HepG2 (cell line): ENCODE results near the gene EDAR. TPM values are rescaled to one million over a fixed set of nuclear protein-coding genes. Genes with fewer than 3 reads are reported as not detected.
A peak's percentile ranks its signal among the peaks of the same experiment; 100 is the strongest.

ENCODE experiments used
- ADNP ChIP-seq: sonication (generic); formaldehyde crosslinking; IDR thresholded peaks from 2 replicates; pipeline ENCODE4 v1.4.0; 2020; ENCODE audit warnings: missing genetic modification reagents
- HDAC2 ChIP-seq: sonication (generic); formaldehyde crosslinking; IDR thresholded peaks from 2 replicates; pipeline ENCODE4 v1.4.0; 2020; ENCODE audit warnings: missing genetic modification reagents
- KLF6 ChIP-seq: IDR thresholded peaks from 2 replicates; pipeline ENCODE4 v1.8.0; 2016; ENCODE audit warnings: missing biosample characterization, missing genetic modification reagents
- PHF20 ChIP-seq: sonication (generic); formaldehyde crosslinking; IDR thresholded peaks from 2 replicates; pipeline ENCODE4 v1.5.0; 2020; ENCODE audit warnings: mild to moderate bottlenecking, missing genetic modification reagents
- RXRA ChIP-seq: sonication (generic); formaldehyde crosslinking; IDR thresholded peaks from 2 replicates; pipeline ENCODE4 v1.5.1; 2020; ENCODE audit warnings: missing genetic modification reagents
- SALL1 ChIP-seq: sonication (generic); formaldehyde crosslinking; IDR thresholded peaks from 2 replicates; pipeline ENCODE4 v1.8.0; 2022; ENCODE audit warnings: mild to moderate bottlenecking, missing genetic modification reagents
- U2AF1 ChIP-seq: fragments of 200-400 bp; formaldehyde crosslinking; optimal IDR thresholded peaks from 2 replicates; pipeline ENCODE3; 2017; ENCODE audit warnings: mild to moderate bottlenecking, low read depth, low read length
- U2AF2 ChIP-seq: fragments of 200-400 bp; formaldehyde crosslinking; IDR thresholded peaks from 2 replicates; pipeline ENCODE4 v1.6.1; 2017; ENCODE audit warnings: low read depth, mild to moderate bottlenecking, low read length
- ZFX ChIP-seq: sonication (generic); formaldehyde crosslinking; IDR thresholded peaks from 2 replicates; pipeline ENCODE4 v1.4.0; 2020; ENCODE audit warnings: mild to moderate bottlenecking, low read depth, missing genetic modification reagents, moderate library complexity
- ZNF235 ChIP-seq: sonication (generic); formaldehyde crosslinking; IDR thresholded peaks from 2 replicates; pipeline ENCODE4 v1.8.1; 2023; ENCODE audit warnings: mild to moderate bottlenecking, missing genetic modification reagents, borderline replicate concordance
- ZNF274 ChIP-seq: sonication (generic); formaldehyde crosslinking; IDR thresholded peaks from 2 replicates; pipeline ENCODE4 v1.5.1; 2020; ENCODE audit warnings: mild to moderate bottlenecking, missing genetic modification reagents
- ZNF33B ChIP-seq: sonication (generic); formaldehyde crosslinking; IDR thresholded peaks from 2 replicates; pipeline ENCODE4 v1.5.1; 2020; ENCODE audit warnings: mild to moderate bottlenecking, missing genetic modification reagents
- polyA plus RNA-seq, 8 experiments: library from polyadenylated mRNA; depleted of rRNA in 3 of 8; stranded (reverse) in 7 of 8; unstranded in 1 of 8; fragments of >200 nt; fragmentation: Illumina TruSeq in 4 of 8; extraction: Trizol in 4 of 8; gene quantifications; 2 replicates each; pipeline versions ENCODE4 v1.2.1 to v1.2.3, GENCODE V29; 2011 to 2016; ENCODE audit warnings: low read depth in 4 of 8, missing spikeins in 1 of 8, mixed read lengths in 1 of 8; ENCODE audit not compliant: insufficient read depth in 1 of 8
- total RNA-seq, 5 experiments: library from RNA; depleted of rRNA; stranded (reverse); fragments of >200 nt; fragmentation: Illumina TruSeq; extraction: Trizol; gene quantifications; 2 replicates each; pipeline ENCODE4 v1.2.3, GENCODE V29; 2016; ENCODE audit warnings: low read depth in 1 of 5
- TF ChIP-seq, protein P1 (sequence below): fragments of 450-650 bp; IDR thresholded peaks from 2 replicates; pipeline ENCODE4 v1.6.1; 2016
- TF ChIP-seq, protein P2 (sequence below): sonication (generic); formaldehyde crosslinking; IDR thresholded peaks from 2 replicates; pipeline ENCODE4 v1.8.1; 2022; ENCODE audit warnings: low read depth, mild to moderate bottlenecking, missing genetic modification reagents
- TF ChIP-seq, protein P3 (sequence below): sonication (generic); formaldehyde crosslinking; IDR thresholded peaks from 2 replicates; pipeline ENCODE4 v1.4.0; 2020; ENCODE audit warnings: missing genetic modification reagents, borderline replicate concordance
- TF ChIP-seq, protein P4 (sequence below): sonication (generic); formaldehyde crosslinking; IDR thresholded peaks from 2 replicates; pipeline ENCODE4 v1.4.0; 2020; ENCODE audit warnings: missing genetic modification reagents

Gene EDAR
- total and polyA plus RNA-seq, 2 of the 13 experiments (the other 11 are each of a cell fraction or from before 2014, with no cell fraction given), result not detected

DNA sequence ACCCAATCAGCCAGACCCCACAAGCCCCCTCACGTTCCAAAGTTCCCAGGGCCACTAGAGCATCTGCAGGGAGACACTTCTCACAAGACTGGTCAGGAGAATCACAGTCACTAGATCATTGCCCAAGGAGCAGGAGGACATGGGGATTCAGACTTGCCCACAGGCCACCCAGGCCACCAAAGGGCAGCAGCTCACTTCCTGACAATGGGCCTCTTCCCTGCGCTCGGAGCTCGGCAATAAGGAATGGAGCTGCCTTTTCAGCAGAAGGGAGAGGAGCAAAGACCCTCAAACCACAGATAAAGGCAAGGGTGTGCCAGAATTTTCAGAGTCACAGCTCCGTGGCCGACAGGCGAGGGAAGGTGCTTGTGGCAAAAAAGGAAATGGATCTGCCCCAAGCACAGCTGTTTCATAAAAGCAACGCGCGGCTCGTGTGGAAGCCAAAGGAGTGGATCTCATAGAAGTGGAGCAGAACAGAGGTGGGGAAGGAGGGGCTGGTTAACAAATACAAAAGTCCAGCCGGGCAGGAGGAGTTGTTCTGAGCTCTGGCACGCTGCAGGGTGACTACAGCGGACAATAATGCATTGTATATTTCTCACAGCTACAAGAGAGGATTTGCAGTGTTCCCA lies 72.1 kb downstream of the EDAR start (continued):
- TF ChIP-seq, protein P1, sequence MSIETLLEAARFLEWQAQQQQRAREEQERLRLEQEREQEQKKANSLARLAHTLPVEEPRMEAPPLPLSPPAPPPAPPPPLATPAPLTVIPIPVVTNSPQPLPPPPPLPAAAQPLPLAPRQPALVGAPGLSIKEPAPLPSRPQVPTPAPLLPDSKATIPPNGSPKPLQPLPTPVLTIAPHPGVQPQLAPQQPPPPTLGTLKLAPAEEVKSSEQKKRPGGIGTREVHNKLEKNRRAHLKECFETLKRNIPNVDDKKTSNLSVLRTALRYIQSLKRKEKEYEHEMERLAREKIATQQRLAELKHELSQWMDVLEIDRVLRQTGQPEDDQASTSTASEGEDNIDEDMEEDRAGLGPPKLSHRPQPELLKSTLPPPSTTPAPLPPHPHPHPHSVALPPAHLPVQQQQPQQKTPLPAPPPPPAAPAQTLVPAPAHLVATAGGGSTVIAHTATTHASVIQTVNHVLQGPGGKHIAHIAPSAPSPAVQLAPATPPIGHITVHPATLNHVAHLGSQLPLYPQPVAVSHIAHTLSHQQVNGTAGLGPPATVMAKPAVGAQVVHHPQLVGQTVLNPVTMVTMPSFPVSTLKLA, result no peak
- peak; percentile 24; the same call in 1 of the 2 replicates for TF ChIP-seq ZFX (CRISPR knock-in tag)
- TF ChIP-seq, protein P2, sequence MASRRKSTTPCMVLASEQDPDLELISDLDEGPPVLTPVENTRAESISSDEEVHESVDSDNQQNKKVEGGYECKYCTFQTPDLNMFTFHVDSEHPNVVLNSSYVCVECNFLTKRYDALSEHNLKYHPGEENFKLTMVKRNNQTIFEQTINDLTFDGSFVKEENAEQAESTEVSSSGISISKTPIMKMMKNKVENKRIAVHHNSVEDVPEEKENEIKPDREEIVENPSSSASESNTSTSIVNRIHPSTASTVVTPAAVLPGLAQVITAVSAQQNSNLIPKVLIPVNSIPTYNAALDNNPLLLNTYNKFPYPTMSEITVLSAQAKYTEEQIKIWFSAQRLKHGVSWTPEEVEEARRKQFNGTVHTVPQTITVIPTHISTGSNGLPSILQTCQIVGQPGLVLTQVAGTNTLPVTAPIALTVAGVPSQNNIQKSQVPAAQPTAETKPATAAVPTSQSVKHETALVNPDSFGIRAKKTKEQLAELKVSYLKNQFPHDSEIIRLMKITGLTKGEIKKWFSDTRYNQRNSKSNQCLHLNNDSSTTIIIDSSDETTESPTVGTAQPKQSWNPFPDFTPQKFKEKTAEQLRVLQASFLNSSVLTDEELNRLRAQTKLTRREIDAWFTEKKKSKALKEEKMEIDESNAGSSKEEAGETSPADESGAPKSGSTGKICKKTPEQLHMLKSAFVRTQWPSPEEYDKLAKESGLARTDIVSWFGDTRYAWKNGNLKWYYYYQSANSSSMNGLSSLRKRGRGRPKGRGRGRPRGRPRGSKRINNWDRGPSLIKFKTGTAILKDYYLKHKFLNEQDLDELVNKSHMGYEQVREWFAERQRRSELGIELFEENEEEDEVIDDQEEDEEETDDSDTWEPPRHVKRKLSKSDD (CRISPR knock-in tag), result no peak
- no peak for TF ChIP-seq RXRA (CRISPR knock-in tag)
- TF ChIP-seq PHF20 (CRISPR knock-in tag), result no peak
- TF ChIP-seq SALL1 (CRISPR knock-in tag), result peak; percentile 1; the same call in 1 of the 2 replicates
- TF ChIP-seq U2AF2, result no peak
- 0 out of 2 replicates have a peak, but pooled peaks have one; percentile 38 for TF ChIP-seq ZNF274 (CRISPR knock-in tag)
- TF ChIP-seq ZNF235 (CRISPR knock-in tag), result no peak
- TF ChIP-seq U2AF1, result no peak
- TF ChIP-seq HDAC2 (CRISPR knock-in tag), result no peak
- TF ChIP-seq KLF6 (CRISPR knock-in tag), result no peak
- TF ChIP-seq, protein P3, sequence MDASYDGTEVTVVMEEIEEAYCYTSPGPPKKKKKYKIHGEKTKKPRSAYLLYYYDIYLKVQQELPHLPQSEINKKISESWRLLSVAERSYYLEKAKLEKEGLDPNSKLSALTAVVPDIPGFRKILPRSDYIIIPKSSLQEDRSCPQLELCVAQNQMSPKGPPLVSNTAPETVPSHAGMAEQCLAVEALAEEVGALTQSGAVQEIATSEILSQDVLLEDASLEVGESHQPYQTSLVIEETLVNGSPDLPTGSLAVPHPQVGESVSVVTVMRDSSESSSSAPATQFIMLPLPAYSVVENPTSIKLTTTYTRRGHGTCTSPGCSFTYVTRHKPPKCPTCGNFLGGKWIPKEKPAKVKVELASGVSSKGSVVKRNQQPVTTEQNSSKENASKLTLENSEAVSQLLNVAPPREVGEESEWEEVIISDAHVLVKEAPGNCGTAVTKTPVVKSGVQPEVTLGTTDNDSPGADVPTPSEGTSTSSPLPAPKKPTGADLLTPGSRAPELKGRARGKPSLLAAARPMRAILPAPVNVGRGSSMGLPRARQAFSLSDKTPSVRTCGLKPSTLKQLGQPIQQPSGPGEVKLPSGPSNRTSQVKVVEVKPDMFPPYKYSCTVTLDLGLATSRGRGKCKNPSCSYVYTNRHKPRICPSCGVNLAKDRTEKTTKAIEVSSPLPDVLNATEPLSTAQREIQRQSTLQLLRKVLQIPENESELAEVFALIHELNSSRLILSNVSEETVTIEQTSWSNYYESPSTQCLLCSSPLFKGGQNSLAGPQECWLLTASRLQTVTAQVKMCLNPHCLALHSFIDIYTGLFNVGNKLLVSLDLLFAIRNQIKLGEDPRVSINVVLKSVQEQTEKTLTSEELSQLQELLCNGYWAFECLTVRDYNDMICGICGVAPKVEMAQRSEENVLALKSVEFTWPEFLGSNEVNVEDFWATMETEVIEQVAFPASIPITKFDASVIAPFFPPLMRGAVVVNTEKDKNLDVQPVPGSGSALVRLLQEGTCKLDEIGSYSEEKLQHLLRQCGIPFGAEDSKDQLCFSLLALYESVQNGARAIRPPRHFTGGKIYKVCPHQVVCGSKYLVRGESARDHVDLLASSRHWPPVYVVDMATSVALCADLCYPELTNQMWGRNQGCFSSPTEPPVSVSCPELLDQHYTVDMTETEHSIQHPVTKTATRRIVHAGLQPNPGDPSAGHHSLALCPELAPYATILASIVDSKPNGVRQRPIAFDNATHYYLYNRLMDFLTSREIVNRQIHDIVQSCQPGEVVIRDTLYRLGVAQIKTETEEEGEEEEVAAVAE, result no peak
- TF ChIP-seq, protein P4, sequence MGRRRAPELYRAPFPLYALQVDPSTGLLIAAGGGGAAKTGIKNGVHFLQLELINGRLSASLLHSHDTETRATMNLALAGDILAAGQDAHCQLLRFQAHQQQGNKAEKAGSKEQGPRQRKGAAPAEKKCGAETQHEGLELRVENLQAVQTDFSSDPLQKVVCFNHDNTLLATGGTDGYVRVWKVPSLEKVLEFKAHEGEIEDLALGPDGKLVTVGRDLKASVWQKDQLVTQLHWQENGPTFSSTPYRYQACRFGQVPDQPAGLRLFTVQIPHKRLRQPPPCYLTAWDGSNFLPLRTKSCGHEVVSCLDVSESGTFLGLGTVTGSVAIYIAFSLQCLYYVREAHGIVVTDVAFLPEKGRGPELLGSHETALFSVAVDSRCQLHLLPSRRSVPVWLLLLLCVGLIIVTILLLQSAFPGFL, result no peak
- no peak for TF ChIP-seq ADNP (CRISPR knock-in tag)
- no peak for TF ChIP-seq ZNF33B (CRISPR knock-in tag)
